Left ventricle myocardium inferior (tissue), 1 donor: ENCODE data around the gene IMPG1. TPM values are rescaled to one million over a fixed set of nuclear protein-coding genes. Genes with fewer than 3 reads are reported as not detected.

Source experiments
- DNase-seq: peaks from one replicate; pipeline ENCODE4 v3.0.0-alpha.2; 2020
- H3K27ac ChIP-seq: fragments of 200-600 bp; replicated peaks from 2 replicates; pipeline ENCODE4 v1.8.0; 2021
- H3K27me3 ChIP-seq: fragments of 200-600 bp; 2 replicates; pipeline ENCODE4 v1.8.0; 2021; ENCODE audit warnings: low read depth
- H3K36me3 ChIP-seq: fragments of 200-600 bp; 2 replicates; pipeline ENCODE4 v1.8.0; 2021
- H3K4me1 ChIP-seq: fragments of 200-600 bp; 2 replicates; pipeline ENCODE4 v1.8.0; 2021
- H3K4me3 ChIP-seq: fragments of 200-600 bp; 2 replicates; pipeline ENCODE4 v1.8.0; 2021; ENCODE audit warnings: mild to moderate bottlenecking, moderate library complexity
- H3K9me3 ChIP-seq: fragments of 200-600 bp; replicated peaks from 2 replicates; pipeline ENCODE4 v1.8.0; 2021
- intact Hi-C: fragments of 100-400 bp; cut with micrococcal nuclease; formaldehyde crosslinking; loops from one replicate; pipeline ENCODE4 v1.11.0; 2022
- long read RNA-seq: library from polyadenylated mRNA; unstranded; transcript quantifications from one replicate; pipeline ENCODE4 v2.0.0, GENCODE V29; 2021
- total RNA-seq: library from RNA; stranded (reverse); fragmentation: NEBNext Ultra II Directional; extraction: Animal tissue kit (Norgen Biotek cat#: 25700); gene quantifications from one replicate; pipeline ENCODE4 v1.2.1, GENCODE V29; 2021
- TF ChIP-seq, protein P1 (sequence below): fragments of 200-600 bp; IDR thresholded peaks from 2 replicates; pipeline ENCODE4 v1.8.0; 2021; ENCODE audit warnings: antibody characterized with exemption, mild to moderate bottlenecking, borderline replicate concordance
- donor health status: DM: no; HTN: yes; CAD: no; lungs with severe emphysema.

The IMPG1 gene, protein sequence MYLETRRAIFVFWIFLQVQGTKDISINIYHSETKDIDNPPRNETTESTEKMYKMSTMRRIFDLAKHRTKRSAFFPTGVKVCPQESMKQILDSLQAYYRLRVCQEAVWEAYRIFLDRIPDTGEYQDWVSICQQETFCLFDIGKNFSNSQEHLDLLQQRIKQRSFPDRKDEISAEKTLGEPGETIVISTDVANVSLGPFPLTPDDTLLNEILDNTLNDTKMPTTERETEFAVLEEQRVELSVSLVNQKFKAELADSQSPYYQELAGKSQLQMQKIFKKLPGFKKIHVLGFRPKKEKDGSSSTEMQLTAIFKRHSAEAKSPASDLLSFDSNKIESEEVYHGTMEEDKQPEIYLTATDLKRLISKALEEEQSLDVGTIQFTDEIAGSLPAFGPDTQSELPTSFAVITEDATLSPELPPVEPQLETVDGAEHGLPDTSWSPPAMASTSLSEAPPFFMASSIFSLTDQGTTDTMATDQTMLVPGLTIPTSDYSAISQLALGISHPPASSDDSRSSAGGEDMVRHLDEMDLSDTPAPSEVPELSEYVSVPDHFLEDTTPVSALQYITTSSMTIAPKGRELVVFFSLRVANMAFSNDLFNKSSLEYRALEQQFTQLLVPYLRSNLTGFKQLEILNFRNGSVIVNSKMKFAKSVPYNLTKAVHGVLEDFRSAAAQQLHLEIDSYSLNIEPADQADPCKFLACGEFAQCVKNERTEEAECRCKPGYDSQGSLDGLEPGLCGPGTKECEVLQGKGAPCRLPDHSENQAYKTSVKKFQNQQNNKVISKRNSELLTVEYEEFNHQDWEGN
- total RNA-seq: not detected
- long read RNA-seq: 0 reads

DNA sequence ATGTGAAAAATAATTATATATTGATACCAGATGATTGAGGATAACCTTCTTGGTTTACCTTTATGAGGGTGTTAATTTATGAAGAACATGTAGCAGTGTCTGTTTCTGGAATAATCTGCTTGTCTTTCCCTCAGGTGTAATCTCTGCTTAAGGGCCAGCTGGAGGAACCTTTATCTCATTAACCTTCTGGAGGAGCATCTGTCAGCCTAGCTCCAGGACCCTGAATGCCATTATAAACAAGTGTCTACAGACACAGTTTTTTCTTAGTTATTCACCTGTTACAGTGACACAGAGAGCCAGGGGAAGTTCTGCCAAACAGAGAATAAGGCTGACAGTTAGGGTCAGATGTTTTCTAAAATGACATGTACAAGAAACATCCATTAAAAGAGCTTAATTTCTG, at the start of gene IMPG1:
TSS of gene IMPG1 (minus strand) at position 101 of the 400 bp plus-strand sequence. CDS start 174 bp downstream, outside the sequence.
- Histone ChIP-seq H3K36me3 (no peaks in the 10 kb centered on the region), H3K4me3 (no peak within 1 kb of the TSS), H3K9me3 (peaks cover 8% of the 10 kb centered on the region), H3K27me3 (no peaks in the 10 kb centered on the region), H3K27ac (no peak within 1 kb of the TSS), H3K4me1 (no peaks in the 10 kb centered on the region)
- intact Hi-C loops: no loop called here
- TF ChIP-seq, protein P1, sequence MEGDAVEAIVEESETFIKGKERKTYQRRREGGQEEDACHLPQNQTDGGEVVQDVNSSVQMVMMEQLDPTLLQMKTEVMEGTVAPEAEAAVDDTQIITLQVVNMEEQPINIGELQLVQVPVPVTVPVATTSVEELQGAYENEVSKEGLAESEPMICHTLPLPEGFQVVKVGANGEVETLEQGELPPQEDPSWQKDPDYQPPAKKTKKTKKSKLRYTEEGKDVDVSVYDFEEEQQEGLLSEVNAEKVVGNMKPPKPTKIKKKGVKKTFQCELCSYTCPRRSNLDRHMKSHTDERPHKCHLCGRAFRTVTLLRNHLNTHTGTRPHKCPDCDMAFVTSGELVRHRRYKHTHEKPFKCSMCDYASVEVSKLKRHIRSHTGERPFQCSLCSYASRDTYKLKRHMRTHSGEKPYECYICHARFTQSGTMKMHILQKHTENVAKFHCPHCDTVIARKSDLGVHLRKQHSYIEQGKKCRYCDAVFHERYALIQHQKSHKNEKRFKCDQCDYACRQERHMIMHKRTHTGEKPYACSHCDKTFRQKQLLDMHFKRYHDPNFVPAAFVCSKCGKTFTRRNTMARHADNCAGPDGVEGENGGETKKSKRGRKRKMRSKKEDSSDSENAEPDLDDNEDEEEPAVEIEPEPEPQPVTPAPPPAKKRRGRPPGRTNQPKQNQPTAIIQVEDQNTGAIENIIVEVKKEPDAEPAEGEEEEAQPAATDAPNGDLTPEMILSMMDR: no peak
- DNase-seq: no peak

DNA sequence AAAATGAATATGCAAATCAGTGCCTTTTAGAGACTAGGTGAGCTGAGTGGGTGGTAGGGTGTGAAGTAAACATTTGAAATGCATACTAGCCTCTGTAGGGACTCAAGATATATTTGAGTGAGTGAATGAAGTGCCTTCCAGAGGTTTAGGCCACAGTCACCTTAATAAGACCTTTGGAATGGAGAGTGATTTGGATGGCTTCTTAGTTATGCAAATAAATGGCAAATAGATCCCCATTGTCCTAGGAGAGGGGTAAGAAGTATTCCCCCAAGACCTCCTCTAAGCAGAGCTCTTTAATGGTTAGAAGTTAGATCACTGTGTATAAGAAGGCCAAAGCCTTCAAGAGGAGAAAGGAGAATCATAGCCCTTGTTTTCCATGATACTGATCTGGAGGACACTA, 47.8 kb upstream of the IMPG1 start:
- Histone ChIP-seq H3K36me3 (no peaks in the 10 kb centered on the region), H3K9me3 (peaks cover 25% of the 10 kb centered on the region), H3K27ac (no peak overlapping the region), H3K27me3 (no peaks in the 10 kb centered on the region), H3K4me3 (no peak overlapping the region), H3K4me1 (no peaks in the 10 kb centered on the region)
- DNase-seq: no peak
- TF ChIP-seq, protein P1: no peak
- intact Hi-C loops: no loop called here

DNA sequence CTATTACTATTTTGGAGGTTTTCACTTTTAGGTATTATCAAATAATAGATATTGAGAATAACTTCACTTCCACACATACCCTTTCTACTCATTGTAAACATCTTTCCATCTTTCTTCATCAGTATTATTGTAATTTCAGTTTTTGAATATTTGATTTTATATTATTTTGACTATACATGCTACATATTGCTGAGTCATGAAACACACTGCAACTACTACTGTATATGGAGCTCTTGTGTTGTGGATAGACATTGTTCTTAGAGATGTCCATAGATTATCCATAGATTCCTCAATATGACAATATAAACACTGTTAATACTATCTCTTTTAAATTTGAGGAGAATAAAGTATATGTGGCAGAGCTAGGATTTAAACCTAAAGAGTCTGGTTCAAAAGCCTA, 819 bp upstream of the IMPG1 start:
- no peaks in the 10 kb centered on the region for H3K36me3 ChIP-seq

DNA sequence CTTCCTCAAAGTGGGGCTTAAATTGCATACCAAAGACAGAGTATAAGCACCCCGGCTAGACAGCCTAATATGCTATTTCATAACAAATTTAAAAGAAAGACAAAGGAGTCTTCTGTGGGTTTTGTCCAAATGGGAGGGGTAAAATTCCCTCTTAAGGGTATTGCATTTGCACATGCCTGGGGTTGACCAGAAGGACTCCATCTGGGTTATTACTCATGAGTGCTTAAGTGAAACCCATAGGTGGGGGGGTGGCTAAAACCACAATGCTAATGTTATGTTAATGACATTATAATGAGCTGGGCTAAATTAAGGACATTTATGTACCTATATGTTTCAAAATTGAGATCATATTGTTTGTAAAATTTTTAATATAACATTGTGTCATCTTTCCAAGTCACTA, 15.0 kb downstream of the IMPG1 start:
- Histone ChIP-seq H3K4me3 (no peak overlapping the region), H3K27ac (no peak overlapping the region), H3K36me3 (no peaks in the 10 kb centered on the region), H3K4me1 (no peaks in the 10 kb centered on the region), H3K27me3 (no peaks in the 10 kb centered on the region), H3K9me3 (no peaks in the 10 kb centered on the region)
- no peak for DNase-seq
- TF ChIP-seq, protein P1: no peak
- intact Hi-C loops: no loop called here

More for the DNA sequence above, 819 bp upstream of the IMPG1 start:
- intact Hi-C loops: no loop called here
- no peaks in the 10 kb centered on the region for H3K4me1 ChIP-seq
- peaks cover 8% of the 10 kb centered on the region for H3K9me3 ChIP-seq
- no peaks in the 10 kb centered on the region for H3K27me3 ChIP-seq
- H3K4me3 ChIP-seq: no peak overlapping the region
- DNase-seq: no peak
- H3K27ac ChIP-seq: no peak overlapping the region
- TF ChIP-seq, protein P1: no peak

DNA sequence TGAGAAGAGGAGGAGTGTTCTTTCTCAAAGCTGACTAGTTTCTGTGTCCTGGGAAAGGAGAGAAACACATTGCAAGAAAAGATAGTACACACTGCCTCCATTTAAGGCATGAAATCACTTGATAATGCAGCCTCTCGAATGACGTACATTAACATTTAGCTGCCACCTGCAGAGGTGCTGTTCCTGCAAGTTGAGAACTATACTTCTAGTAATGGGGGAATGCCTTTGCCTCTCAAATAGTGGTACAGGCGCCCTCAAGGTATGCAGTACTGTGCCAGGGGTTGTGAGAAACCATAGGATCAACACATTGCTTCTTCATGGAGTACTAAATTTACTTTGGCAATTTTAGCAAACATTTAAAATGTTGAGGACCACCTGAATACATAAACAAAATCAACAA, 20.1 kb downstream of the IMPG1 start:
- DNase-seq: no peak
- TF ChIP-seq, protein P1: no peak
- Histone ChIP-seq H3K36me3 (no peaks in the 10 kb centered on the region), H3K9me3 (no peaks in the 10 kb centered on the region), H3K27ac (no peak overlapping the region), H3K4me1 (no peaks in the 10 kb centered on the region), H3K27me3 (no peaks in the 10 kb centered on the region), H3K4me3 (no peak overlapping the region)
- intact Hi-C loops: no loop called here
